GM10266 (cell line): ENCODE data around the gene BCAS3.

Experiments used
- DNase-seq: peaks from one replicate; pipeline ENCODE4 v3.0.0; 2012; ENCODE audit errors: extremely low spot score
- TF ChIP-seq, protein P1 (sequence below): IDR thresholded peaks from 2 replicates; pipeline ENCODE4 v1.5.1; 2012; ENCODE audit warnings: mild to moderate bottlenecking, low read depth; ENCODE audit not compliant: control insufficient read depth, insufficient read depth; ENCODE audit errors: missing control alignments

The BCAS3 gene

DNA sequence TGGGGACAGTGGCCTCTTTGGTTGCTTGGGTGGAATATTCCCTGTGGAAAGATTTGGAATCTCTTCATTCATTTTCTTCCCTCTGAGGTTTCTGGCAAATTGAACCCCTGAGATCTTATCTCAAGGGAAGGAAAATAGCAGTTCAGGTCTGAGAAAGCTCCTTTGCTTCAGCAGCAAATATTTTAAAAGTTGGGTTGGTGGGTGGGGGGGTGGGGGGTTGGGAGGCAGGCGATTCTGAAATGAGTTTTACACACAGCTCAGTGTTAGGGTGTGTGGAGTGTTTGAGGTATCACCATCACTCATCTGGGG, 728.8 kb downstream of the BCAS3 start:
- DNase-seq = no peak
- TF ChIP-seq, protein P1, sequence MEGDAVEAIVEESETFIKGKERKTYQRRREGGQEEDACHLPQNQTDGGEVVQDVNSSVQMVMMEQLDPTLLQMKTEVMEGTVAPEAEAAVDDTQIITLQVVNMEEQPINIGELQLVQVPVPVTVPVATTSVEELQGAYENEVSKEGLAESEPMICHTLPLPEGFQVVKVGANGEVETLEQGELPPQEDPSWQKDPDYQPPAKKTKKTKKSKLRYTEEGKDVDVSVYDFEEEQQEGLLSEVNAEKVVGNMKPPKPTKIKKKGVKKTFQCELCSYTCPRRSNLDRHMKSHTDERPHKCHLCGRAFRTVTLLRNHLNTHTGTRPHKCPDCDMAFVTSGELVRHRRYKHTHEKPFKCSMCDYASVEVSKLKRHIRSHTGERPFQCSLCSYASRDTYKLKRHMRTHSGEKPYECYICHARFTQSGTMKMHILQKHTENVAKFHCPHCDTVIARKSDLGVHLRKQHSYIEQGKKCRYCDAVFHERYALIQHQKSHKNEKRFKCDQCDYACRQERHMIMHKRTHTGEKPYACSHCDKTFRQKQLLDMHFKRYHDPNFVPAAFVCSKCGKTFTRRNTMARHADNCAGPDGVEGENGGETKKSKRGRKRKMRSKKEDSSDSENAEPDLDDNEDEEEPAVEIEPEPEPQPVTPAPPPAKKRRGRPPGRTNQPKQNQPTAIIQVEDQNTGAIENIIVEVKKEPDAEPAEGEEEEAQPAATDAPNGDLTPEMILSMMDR = no peak

DNA sequence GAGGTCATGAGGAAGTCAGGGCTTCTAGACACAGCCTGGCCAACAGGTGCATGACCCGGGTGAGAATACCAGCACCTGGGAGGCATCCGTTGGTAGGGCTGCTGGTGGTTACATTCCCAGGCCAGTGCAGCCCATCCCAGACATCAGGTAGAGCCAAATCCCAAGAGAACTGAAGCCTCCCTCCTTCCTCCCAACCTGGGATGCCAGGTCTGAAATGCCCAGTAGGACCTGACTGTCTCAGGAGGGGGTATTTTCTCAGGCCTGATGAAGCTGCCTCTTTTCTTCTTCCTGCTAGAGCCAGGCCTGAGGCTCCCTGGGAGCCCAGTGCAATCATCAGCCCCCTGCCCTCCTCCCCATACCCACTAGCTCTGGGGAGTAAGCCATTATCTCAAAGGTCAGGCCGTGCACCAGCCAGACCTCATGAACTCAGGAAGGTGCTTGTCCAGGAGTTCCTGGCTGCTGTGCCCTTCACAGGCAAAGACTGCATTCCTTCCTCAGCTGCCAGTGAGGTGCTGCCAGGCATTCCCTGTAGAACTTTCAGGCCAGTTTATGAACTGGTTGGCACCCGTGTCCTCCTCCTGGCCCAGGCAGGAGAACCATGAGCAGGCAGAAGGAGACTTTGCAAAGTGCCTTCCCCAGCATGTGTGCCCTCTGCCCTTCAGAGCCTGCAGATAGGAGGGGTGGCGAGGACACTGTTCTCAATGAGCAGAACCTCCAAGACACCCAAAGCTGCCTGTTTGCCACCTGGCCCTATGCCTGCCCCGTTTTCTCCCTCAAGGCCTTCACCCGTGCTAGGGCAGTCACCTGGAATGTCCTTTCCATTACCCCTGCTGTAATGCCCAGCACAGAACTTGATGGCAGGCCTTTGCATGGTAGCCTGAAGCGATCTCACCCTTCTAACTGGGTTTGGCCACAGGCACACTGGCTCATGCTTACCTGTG, 729.6 kb downstream of the BCAS3 start:
- TF ChIP-seq, protein P1 = no peak
- DNase-seq = no peak

DNA sequence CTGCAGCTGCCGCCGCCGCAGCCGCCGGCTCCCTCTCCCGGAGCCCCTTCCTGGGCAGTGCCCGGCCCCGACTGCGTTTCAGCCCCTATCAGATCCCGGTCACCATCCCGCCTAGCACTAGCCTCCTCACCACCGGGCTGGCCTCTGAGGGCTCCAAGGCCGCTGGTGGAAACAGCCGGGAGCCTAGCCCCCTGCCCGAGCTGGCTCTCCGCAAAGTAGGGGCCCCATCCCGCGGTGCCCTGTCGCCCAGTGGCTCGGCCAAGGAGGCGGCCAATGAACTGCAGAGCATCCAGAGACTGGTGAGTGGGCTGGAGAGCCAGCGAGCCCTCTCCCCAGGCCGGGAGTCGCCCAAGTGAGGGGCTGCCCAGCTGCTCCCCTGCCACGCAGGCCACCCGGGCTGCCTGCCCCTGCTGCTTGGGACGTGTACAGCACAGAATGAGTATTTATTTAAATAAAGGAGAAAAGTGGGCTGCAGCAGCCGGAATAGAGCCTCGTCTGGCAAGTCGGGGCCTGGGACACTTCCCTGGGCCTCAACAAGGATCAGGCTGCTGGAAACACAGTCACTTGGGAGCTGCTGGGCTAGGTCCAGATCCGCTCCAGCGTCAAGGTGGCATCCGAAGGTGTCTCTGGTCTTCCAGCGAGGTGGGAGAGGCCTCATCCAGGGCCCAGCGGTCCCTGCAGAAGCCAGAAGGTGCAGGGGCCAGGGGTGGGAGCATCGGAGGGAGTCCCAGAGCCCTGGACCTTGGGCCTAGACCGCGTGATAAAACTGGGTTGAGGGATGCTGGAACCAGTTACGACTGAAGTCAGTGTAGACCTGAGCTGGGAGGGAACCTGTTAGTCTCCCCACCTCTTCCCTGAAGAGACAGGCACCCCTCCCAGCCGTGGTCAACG, 730.7 kb downstream of the BCAS3 start:
- TF ChIP-seq, protein P1 = no peak
- no peak for DNase-seq

DNA sequence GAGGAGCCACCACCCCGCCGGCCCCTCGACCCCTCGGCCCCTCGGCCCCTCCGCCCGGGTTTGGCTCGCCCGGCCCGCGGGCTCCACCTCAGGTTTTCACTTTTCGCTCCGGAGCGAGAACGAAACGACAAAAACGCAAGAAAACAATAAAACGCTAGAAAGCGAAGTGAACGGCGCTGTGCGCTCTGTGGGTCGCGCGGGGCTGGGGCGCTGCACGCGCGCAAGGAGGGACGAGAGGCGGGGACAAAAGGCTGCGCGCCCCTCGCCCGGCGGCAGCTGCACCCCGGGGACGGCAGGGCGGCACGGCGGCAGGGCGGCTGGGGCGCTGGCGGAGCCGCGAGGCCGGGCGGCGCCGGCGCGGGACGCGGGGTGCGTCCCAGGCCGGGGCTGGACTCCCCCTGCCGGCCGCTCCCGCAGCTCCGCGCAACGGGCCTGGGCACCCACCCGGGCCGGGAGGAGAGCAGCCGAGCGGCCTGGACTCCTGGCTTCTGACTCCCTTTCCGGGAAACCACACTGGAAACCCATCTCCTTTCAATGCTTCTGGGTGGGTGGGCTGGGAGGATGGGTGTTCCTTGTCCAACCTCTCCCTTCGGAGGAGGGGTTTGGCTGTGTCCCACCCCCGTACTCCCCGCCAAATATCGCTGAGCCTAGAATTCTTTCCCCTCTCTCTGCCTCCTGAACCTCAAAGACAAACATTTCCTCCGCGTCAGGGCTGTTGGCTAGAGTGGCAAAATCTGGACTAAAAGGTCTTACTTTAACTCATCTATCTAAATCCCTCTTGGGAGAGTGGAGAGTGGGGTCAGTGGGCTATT, 731.9 kb downstream of the BCAS3 start:
- DNase-seq = peak; percentile 82
- TF ChIP-seq, protein P1 = peak; percentile 56

GRCh38 chr17:61410141-61411010, 732.7 kb downstream of the BCAS3 start:
- DNase-seq = peak; percentile 81
- TF ChIP-seq, protein P1 = peak; percentile 80

DNA sequence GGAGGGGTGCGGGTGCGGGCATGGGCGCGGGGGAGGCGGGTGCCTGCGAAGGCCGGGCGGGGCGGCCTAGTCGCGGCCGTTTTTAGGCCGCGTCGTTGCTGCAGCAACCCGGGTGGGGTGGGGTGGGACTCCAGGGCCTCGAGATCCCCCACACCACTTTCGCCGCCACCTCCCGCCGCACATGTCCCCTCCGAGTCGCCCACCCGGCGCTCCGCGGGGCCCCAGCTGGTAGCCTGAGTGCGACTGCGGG, 733.3 kb downstream of the BCAS3 start:
- no peak for DNase-seq
- TF ChIP-seq, protein P1 = no peak
